ENCODE results near the gene CD274.

Gene CD274

DNA sequence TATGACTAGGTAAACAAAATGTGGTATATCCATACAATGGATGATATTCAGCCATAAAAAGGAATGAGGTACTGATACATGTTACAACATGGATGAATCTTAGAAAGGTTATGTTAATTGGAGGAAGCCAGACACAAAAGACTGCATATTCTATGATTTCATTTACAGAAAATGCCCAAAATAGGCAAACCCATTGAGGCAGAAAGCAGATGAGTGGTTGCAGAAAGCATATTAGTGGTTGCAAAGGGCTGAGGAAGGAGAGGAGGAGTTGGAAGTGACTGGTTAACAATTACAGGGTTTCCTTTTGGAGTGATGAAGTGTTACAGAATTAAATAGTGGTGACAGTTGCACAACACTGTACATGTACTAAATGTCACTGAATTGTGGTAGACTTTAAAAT is 30.4 kb upstream of the CD274 start:
- Histone ChIP-seq H3K36me3 (ENCODE audit: control insufficient read depth, insufficient read depth, low read length) (peaks cover 3% of the 10 kb centered on the region), H3K4me3 (replicated peaks; ENCODE audit: low read depth, low read length) (no peak overlapping the region), H3K27me3 (replicated peaks; ENCODE audit: control insufficient read depth, insufficient read depth, low read length) (no peaks in the 10 kb centered on the region)
- DNase-seq (ENCODE audit: extremely low read depth, insufficient read length), result no peak
- no peak for TF ChIP-seq CTCF (IDR thresholded peaks at IDR 0.05; ENCODE audit: insufficient read depth, low read length, poor library complexity, severe bottlenecking)

- no peaks in the 10 kb centered on the region for H3K27me3 ChIP-seq (replicated peaks; ENCODE audit: control insufficient read depth, insufficient read depth, low read length)
- TF ChIP-seq CTCF (IDR thresholded peaks at IDR 0.05; ENCODE audit: insufficient read depth, low read length, poor library complexity, severe bottlenecking), result no peak
- H3K36me3 ChIP-seq (ENCODE audit: control insufficient read depth, insufficient read depth, low read length), result peaks cover 3% of the 10 kb centered on the region
- H3K4me3 ChIP-seq (replicated peaks; ENCODE audit: low read depth, low read length), result no peak overlapping the region
- no peak for DNase-seq (ENCODE audit: extremely low read depth, insufficient read length)
These were observed 29.2 kb upstream of the CD274 start for GRCh38 chr9:5421163-5421562.

DNA sequence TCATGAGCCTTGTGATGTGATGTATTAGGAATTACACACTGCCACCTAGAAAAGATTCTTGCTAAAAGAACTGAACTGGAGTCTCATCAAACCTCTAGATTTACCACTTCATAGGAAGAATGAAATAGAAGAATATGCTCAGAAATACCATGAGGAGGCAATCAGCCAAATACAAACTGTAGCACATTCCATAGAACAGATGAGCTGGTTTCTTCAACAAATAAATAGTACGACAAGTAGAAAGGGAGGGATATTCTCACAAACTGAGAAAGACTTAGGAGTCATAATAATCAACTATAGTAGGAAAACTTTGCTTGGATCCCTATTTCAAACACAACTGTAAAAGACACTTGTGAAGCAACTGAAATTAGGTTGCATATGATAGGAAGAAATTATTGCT is 28.1 kb upstream of the CD274 start:
- no peaks in the 10 kb centered on the region for H3K27me3 ChIP-seq (replicated peaks; ENCODE audit: control insufficient read depth, insufficient read depth, low read length)
- no peak for DNase-seq (ENCODE audit: extremely low read depth, insufficient read length)
- no peak for TF ChIP-seq CTCF (IDR thresholded peaks at IDR 0.05; ENCODE audit: insufficient read depth, low read length, poor library complexity, severe bottlenecking)
- peaks cover 5% of the 10 kb centered on the region for H3K36me3 ChIP-seq (ENCODE audit: control insufficient read depth, insufficient read depth, low read length)
- H3K4me3 ChIP-seq (replicated peaks; ENCODE audit: low read depth, low read length), result no peak overlapping the region

DNA sequence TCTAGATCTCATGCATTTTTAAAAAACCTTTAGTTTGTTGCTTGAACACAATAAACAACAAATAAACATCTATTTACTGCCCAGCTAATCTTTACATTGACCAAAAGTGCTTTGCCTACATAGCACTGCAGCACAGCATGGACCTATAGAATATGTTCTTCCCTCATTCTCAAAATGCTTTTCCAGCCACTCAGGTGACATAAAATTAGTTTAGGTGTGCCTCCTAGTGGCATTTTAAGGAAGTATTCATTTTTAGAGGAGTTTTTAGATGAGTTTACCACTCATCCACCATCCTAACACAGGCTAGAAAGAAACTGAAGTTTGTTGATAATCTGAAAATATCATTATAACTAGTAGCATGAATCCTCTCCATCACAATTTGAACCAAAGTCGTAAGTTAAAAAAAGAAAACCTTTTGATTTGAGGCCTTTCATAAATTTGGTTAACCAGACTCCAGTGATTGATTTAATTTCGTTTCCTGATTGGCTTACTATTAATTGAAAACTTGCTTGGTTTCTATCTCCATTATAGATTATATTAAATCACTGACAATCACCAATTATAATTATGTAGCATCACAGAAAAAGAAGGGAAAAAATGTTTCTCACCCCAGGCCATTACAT is 25.2 kb upstream of the CD274 start:
- Histone ChIP-seq H3K36me3 (ENCODE audit: control insufficient read depth, insufficient read depth, low read length) (peaks cover 2% of the 10 kb centered on the region), H3K27me3 (replicated peaks; ENCODE audit: control insufficient read depth, insufficient read depth, low read length) (no peaks in the 10 kb centered on the region), H3K4me3 (replicated peaks; ENCODE audit: low read depth, low read length) (no peak overlapping the region)
- TF ChIP-seq CTCF (IDR thresholded peaks at IDR 0.05; ENCODE audit: insufficient read depth, low read length, poor library complexity, severe bottlenecking), result peak; percentile 53
- DNase-seq (ENCODE audit: extremely low read depth, insufficient read length), result no peak

- H3K36me3 ChIP-seq (ENCODE audit: control insufficient read depth, insufficient read depth, low read length), result peaks cover 2% of the 10 kb centered on the region
- no peak overlapping the region for H3K4me3 ChIP-seq (replicated peaks; ENCODE audit: low read depth, low read length)
- TF ChIP-seq CTCF (IDR thresholded peaks at IDR 0.05; ENCODE audit: insufficient read depth, low read length, poor library complexity, severe bottlenecking), result no peak
- H3K27me3 ChIP-seq (replicated peaks; ENCODE audit: control insufficient read depth, insufficient read depth, low read length), result no peaks in the 10 kb centered on the region
- DNase-seq (ENCODE audit: extremely low read depth, insufficient read length), result no peak
These were observed 23.3 kb upstream of the CD274 start for GRCh38 chr9:5427005-5427404.

- Histone ChIP-seq H3K27me3 (replicated peaks; ENCODE audit: control insufficient read depth, insufficient read depth, low read length) (no peaks in the 10 kb centered on the region), H3K4me3 (replicated peaks; ENCODE audit: low read depth, low read length) (no peak overlapping the region), H3K36me3 (ENCODE audit: control insufficient read depth, insufficient read depth, low read length) (peaks cover 2% of the 10 kb centered on the region)
- DNase-seq (ENCODE audit: extremely low read depth, insufficient read length), result no peak
- TF ChIP-seq CTCF (IDR thresholded peaks at IDR 0.05; ENCODE audit: insufficient read depth, low read length, poor library complexity, severe bottlenecking), result no peak
These were observed 22.2 kb upstream of the CD274 start for GRCh38 chr9:5428172-5428571.
